HCT116 (cell line): ENCODE results near the gene TANC1.

Experiments used
- CEBPB ChIP-seq: IDR thresholded peaks from 2 replicates; pipeline ENCODE4 v1.6.1; 2012; ENCODE audit warnings: low read depth
- CTCF ChIP-seq, 3 experiments: fragments of 200-600 bp in 1 of 3; sonication (generic) in 1 of 3; IDR thresholded peaks in 2 of 3; conservative IDR thresholded peaks in 1 of 3; 2 replicates each; pipeline ENCODE4 v1.5.1; 2012 to 2017; ENCODE audit warnings: low read depth in 2 of 3, low read length in 2 of 3, antibody characterized with exemption in 1 of 3, borderline replicate concordance in 1 of 3, control low read depth in 1 of 3, mild to moderate bottlenecking in 1 of 3, mixed read lengths in 1 of 3, mixed run types in 1 of 3, moderate library complexity in 1 of 3; ENCODE audit not compliant: insufficient read depth in 1 of 3
- EZH2 ChIP-seq: fragments of 200-600 bp; sonication (generic); IDR thresholded peaks from 2 replicates; pipeline ENCODE4 v1.6.1; 2017; ENCODE audit warnings: antibody characterized with exemption, mixed run types
- EZH2phosphoT487 ChIP-seq: fragments of 200-600 bp; IDR thresholded peaks from 2 replicates; pipeline ENCODE4 v1.6.1; 2018; ENCODE audit warnings: antibody characterized with exemption, borderline replicate concordance
- MAX ChIP-seq: IDR thresholded peaks from 2 replicates; pipeline ENCODE4 v1.6.1; 2012
- POLR2A ChIP-seq: IDR thresholded peaks from 2 replicates; pipeline ENCODE4 v1.7.0; 2011; ENCODE audit warnings: borderline replicate concordance; ENCODE audit not compliant: insufficient read depth, insufficient read length; ENCODE audit errors: extremely low read depth
- POLR2AphosphoS5 ChIP-seq: IDR thresholded peaks from 2 replicates; pipeline ENCODE4 v1.6.1; 2011; ENCODE audit warnings: mild to moderate bottlenecking, low read depth, low read length, moderate library complexity
- RAD21 ChIP-seq: IDR thresholded peaks from 2 replicates; pipeline ENCODE4 v1.6.1; 2012; ENCODE audit warnings: low read depth, mild to moderate bottlenecking
- SIN3A ChIP-seq: IDR thresholded peaks from 2 replicates; pipeline ENCODE4 v1.6.1; 2012; ENCODE audit warnings: low read depth
- SP1 ChIP-seq: IDR thresholded peaks from 2 replicates; pipeline ENCODE4 v1.6.1; 2012; ENCODE audit warnings: low read depth
- YY1 ChIP-seq: IDR thresholded peaks from 2 replicates; pipeline ENCODE4 v1.6.1; 2011; ENCODE audit warnings: low read length, low read depth, moderate library complexity, mild to moderate bottlenecking; ENCODE audit not compliant: insufficient replicate concordance; ENCODE audit errors: extremely low read depth
- ZNF274 ChIP-seq: fragments of 200-500 bp; sonication (Bioruptor generic); IDR thresholded peaks from 2 replicates; pipeline ENCODE4 v1.6.1; 2014; ENCODE audit warnings: mild to moderate bottlenecking, low read depth, low read length, inconsistent platforms

- TF ChIP-seq POLR2A (no peak), CTCF (IDR thresholded peaks at IDR 0.05 in 2 of 3, conservative IDR thresholded peaks at IDR 0.05 in 1 of 3; ENCODE audit: borderline replicate concordance in 1 of 3, insufficient read depth in 1 of 3, low read depth in 2 of 3, low read length in 2 of 3) (no peak), POLR2AphosphoS5 (no peak), ZNF274 (no peak), YY1 (no peak), EZH2phosphoT487 (no peak), CEBPB (no peak), EZH2 (no peak), MAX (no peak), RAD21 (no peak), SIN3A (no peak), SP1 (no peak)
These were observed 57.7 kb downstream of the TANC1 start for GRCh38 chr2:159026170-159026569.
